HEK293 (cell line): ENCODE data around the gene MBD4.
A peak's percentile ranks its signal among the peaks of the same experiment; 100 is the strongest.
"Not testable (repeated sequence)": the region's sequence is repeated elsewhere in the genome, so short reads cannot be mapped to it uniquely, and the experiment has no call there.

Experiments used
- CTCF ChIA-PET: fragments of 350-600 bp; formaldehyde crosslinking; extraction: SDS; loops from one replicate; lab custom pipeline; 2021; ENCODE audit warnings: antibody characterized with exemption; lab: Yijun Ruan, JAX
- POLR2A ChIA-PET: fragments of 300-600 bp; formaldehyde crosslinking; extraction: SDS; loops from one replicate; lab custom pipeline; 2020; ENCODE audit warnings: antibody characterized with exemption, inconsistent platforms; lab: Yijun Ruan, JAX
- H3K27ac ChIP-seq: fragments of 200-500 bp; sonication (Bioruptor generic); 2 replicates; pipeline ENCODE4 v1.5.1; 2014; ENCODE audit warnings: low read depth, low read length, control low read depth, inconsistent platforms; ENCODE audit errors: extremely low read depth
- H3K36me3 ChIP-seq, 2 experiments: fragments of 200-500 bp in 1 of 2; sonication (Bioruptor generic) in 1 of 2; 1 replicate in 1 of 2; 2 replicates in 1 of 2; pipeline ENCODE4 v1.5.1; 2014 to 2017; ENCODE audit warnings: inconsistent platforms in 2 of 2, low read length in 2 of 2; ENCODE audit not compliant: control insufficient read depth in 2 of 2, insufficient read depth in 1 of 2
- H3K4me1 ChIP-seq: fragments of 200-500 bp; sonication (Bioruptor generic); 2 replicates; pipeline ENCODE4 v1.5.1; 2014; ENCODE audit warnings: mild to moderate bottlenecking, low read length, inconsistent platforms; ENCODE audit not compliant: control insufficient read depth, insufficient read depth
- H3K4me3 ChIP-seq: 2 replicates; pipeline ENCODE4 v1.5.1; 2011; ENCODE audit warnings: low read depth, mild to moderate bottlenecking, control low read depth, low read length, moderate library complexity
- H3K9me3 ChIP-seq: fragments of 200-500 bp; sonication (Bioruptor generic); 2 replicates; pipeline ENCODE4 v1.5.1; 2014; ENCODE audit warnings: low read depth, low read length, inconsistent platforms; ENCODE audit not compliant: control insufficient read depth, insufficient read depth
- EGR2 ChIP-seq: fragments of 450-650 bp; formaldehyde crosslinking; IDR thresholded peaks from 2 replicates; pipeline ENCODE4 v1.5.1; 2016; ENCODE audit warnings: low read depth, missing biosample characterization, missing genetic modification characterization
- IKZF3 ChIP-seq: fragments of 450-650 bp; IDR thresholded peaks from 2 replicates; pipeline ENCODE4 v1.5.0; 2018; ENCODE audit warnings: missing biosample characterization, mild to moderate bottlenecking, missing genetic modification characterization, moderate library complexity
- KLF10 ChIP-seq: fragments of 450-650 bp; IDR thresholded peaks from 2 replicates; pipeline ENCODE4 v1.5.1; 2018; ENCODE audit warnings: missing biosample characterization, mild to moderate bottlenecking, missing genetic modification characterization
- OVOL3 ChIP-seq: fragments of 450-650 bp; formaldehyde crosslinking; IDR thresholded peaks from 2 replicates; pipeline ENCODE4 v1.5.1; 2016; ENCODE audit warnings: missing biosample characterization, missing genetic modification characterization
- SALL2 ChIP-seq: fragments of 450-650 bp; formaldehyde crosslinking; IDR thresholded peaks from 2 replicates; pipeline ENCODE4 v1.5.0; 2017; ENCODE audit warnings: missing biosample characterization, mild to moderate bottlenecking, missing genetic modification characterization, borderline replicate concordance
- SETDB1 ChIP-seq: IDR thresholded peaks from one replicate; pipeline ENCODE4 v1.6.1; 2017; ENCODE audit warnings: mild to moderate bottlenecking, low read length, moderate library complexity, mixed read lengths; ENCODE audit not compliant: insufficient read length
- ZBTB1 ChIP-seq: fragments of 450-650 bp; formaldehyde crosslinking; IDR thresholded peaks from 2 replicates; pipeline ENCODE4 v1.5.1; 2016; ENCODE audit warnings: missing biosample characterization, missing genetic modification characterization
- ZBTB6 ChIP-seq: fragments of 450-650 bp; formaldehyde crosslinking; IDR thresholded peaks from 2 replicates; pipeline ENCODE4 v1.5.1; 2017; ENCODE audit warnings: missing biosample characterization, missing genetic modification characterization
- ZFHX2 ChIP-seq: fragments of 450-650 bp; formaldehyde crosslinking; conservative IDR thresholded peaks from 2 replicates; pipeline ENCODE4 v1.5.1; 2016; ENCODE audit warnings: missing biosample characterization, missing genetic modification characterization
- ZNF114 ChIP-seq: fragments of 450-650 bp; formaldehyde crosslinking; IDR thresholded peaks from 2 replicates; pipeline ENCODE4 v1.5.0; 2017; ENCODE audit warnings: missing biosample characterization, missing genetic modification characterization
- ZNF175 ChIP-seq: fragments of 450-650 bp; formaldehyde crosslinking; IDR thresholded peaks from 2 replicates; pipeline ENCODE4 v1.5.1; 2016; ENCODE audit warnings: missing biosample characterization, missing genetic modification characterization
- ZNF324 ChIP-seq: fragments of 450-650 bp; formaldehyde crosslinking; IDR thresholded peaks from 2 replicates; pipeline ENCODE4 v1.5.1; 2016; ENCODE audit warnings: missing biosample characterization, missing genetic modification characterization
- ZNF354C ChIP-seq: fragments of 450-650 bp; formaldehyde crosslinking; IDR thresholded peaks from 2 replicates; pipeline ENCODE4 v1.5.1; 2016; ENCODE audit warnings: missing biosample characterization, missing genetic modification characterization, low read depth, borderline replicate concordance
- ZNF488 ChIP-seq: fragments of 450-650 bp; formaldehyde crosslinking; IDR thresholded peaks from 2 replicates; pipeline ENCODE4 v1.5.1; 2016; ENCODE audit warnings: missing biosample characterization, missing genetic modification characterization
- ZNF610 ChIP-seq: fragments of 450-650 bp; formaldehyde crosslinking; IDR thresholded peaks from 2 replicates; pipeline ENCODE4 v1.5.1; 2016; ENCODE audit warnings: missing biosample characterization, missing genetic modification characterization, borderline replicate concordance
- ZNF626 ChIP-seq: fragments of 450-650 bp; sonication (Bioruptor Pico); formaldehyde crosslinking; IDR thresholded peaks from 2 replicates; pipeline ENCODE4 v1.5.1; 2018; ENCODE audit warnings: missing biosample characterization, missing genetic modification characterization, inconsistent platforms
- ZNF791 ChIP-seq: fragments of 450-650 bp; formaldehyde crosslinking; IDR thresholded peaks from 2 replicates; pipeline ENCODE4 v1.5.1; 2016; ENCODE audit warnings: missing biosample characterization, missing genetic modification characterization
- ZNF792 ChIP-seq: fragments of 450-650 bp; formaldehyde crosslinking; IDR thresholded peaks from 2 replicates; pipeline ENCODE4 v1.5.1; 2016; ENCODE audit warnings: missing biosample characterization, missing genetic modification characterization

Gene MBD4

GRCh38 chr3:129439817-129440617 is at the start of gene MBD4, which contains the start of gene IFT122 (continued):
- no peak for TF ChIP-seq SALL2 (tag by site-specific recombination)
- TF ChIP-seq, all 188 proteins: peak for 66

- H3K4me1 ChIP-seq, H3K27ac ChIP-seq, H3K9me3 ChIP-seq, POLR2A ChIA-PET, H3K4me3 ChIP-seq: not testable (repeated sequence)
- peaks cover 0 to 25% of the 10 kb centered on the region in 2 experiments; a peak in 1 of 3 replicates for H3K36me3 ChIP-seq
- CTCF ChIA-PET: interaction anchor here (0.6 to 2.3 kb wide), 12 partner anchors 9 to 588 kb away, joined by 3 to 19 read pairs (median 4); no protein-coding TSS in a partner anchor
These were observed 49.5 kb upstream of the MBD4 start for GRCh38 chr3:129489258-129489657.

GRCh38 chr3:129487868-129488335 is 48.2 kb upstream of the MBD4 start:
- POLR2A ChIA-PET, H3K27ac ChIP-seq, H3K4me3 ChIP-seq, CTCF ChIA-PET, H3K9me3 ChIP-seq, H3K4me1 ChIP-seq: not testable (repeated sequence)
- H3K36me3 ChIP-seq: peaks cover 0 to 25% of the 10 kb centered on the region in 2 experiments; a peak in 1 of 3 replicates
- TF ChIP-seq EGR2 (tag by site-specific recombination): 0 out of 2 replicates have a peak, but pooled peaks have one; percentile 16

GRCh38 chr3:129487183-129487867 is 47.6 kb upstream of the MBD4 start:
- POLR2A ChIA-PET: no interaction called here

GRCh38 chr3:129486664-129487035 is 46.9 kb upstream of the MBD4 start:
- Histone ChIP-seq H3K9me3 (no peaks in the 10 kb centered on the region), H3K4me3 (no peak overlapping the region), H3K36me3 (peaks cover 0 to 26% of the 10 kb centered on the region in 2 experiments; a peak in 1 of 3 replicates), H3K4me1 (no peaks in the 10 kb centered on the region), H3K27ac (no peak overlapping the region)
- POLR2A ChIA-PET: no interaction called here
- CTCF ChIA-PET: interaction anchor here (0.5 to 1.7 kb wide), 4 partner anchors 24 to 331 kb away, joined by 3 to 6 read pairs (median 3); no protein-coding TSS in a partner anchor
- TF ChIP-seq ZNF791 (tag by site-specific recombination) (no peak), SETDB1 (no peak), ZNF354C (tag by site-specific recombination) (no peak), IKZF3 (tag by site-specific recombination) (no peak), ZNF175 (tag by site-specific recombination) (no peak), ZNF626 (tag by site-specific recombination) (no peak), ZNF324 (tag by site-specific recombination) (no peak), ZBTB1 (tag by site-specific recombination) (no peak), ZBTB6 (tag by site-specific recombination) (no peak)

More at GRCh38 chr3:129487183-129487867, 47.6 kb upstream of the MBD4 start:
- H3K36me3 ChIP-seq: peaks cover 0 to 25% of the 10 kb centered on the region in 2 experiments; a peak in 1 of 3 replicates
- no peak overlapping the region for H3K4me3 ChIP-seq
- no peaks in the 10 kb centered on the region for H3K9me3 ChIP-seq
- CTCF ChIA-PET: interaction anchor here (0.6 to 1.7 kb wide), 2 partner anchors 104 to 105 kb away, joined by 3 to 6 read pairs; no protein-coding TSS in a partner anchor
- TF ChIP-seq ZNF626 (tag by site-specific recombination) (no peak), ZFHX2 (peak; percentile 55), ZNF114 (tag by site-specific recombination) (no peak), ZBTB6 (tag by site-specific recombination) (no peak), KLF10 (tag by site-specific recombination) (no peak), OVOL3 (tag by site-specific recombination) (no peak), ZNF324 (tag by site-specific recombination) (no peak), ZNF610 (no peak), EGR2 (tag by site-specific recombination) (peak; percentile 54; the same call in 1 of the 2 replicates), ZNF488 (tag by site-specific recombination) (no peak), ZNF792 (no peak)
- H3K4me1 ChIP-seq: no peaks in the 10 kb centered on the region
- H3K27ac ChIP-seq: no peak overlapping the region
